Left colon (tissue), 2 donors: ENCODE results near the gene TRIM39. TPM values are rescaled to one million over a fixed set of nuclear protein-coding genes. Genes with fewer than 3 reads are reported as not detected.
"Not testable (repeated sequence)": the region's sequence is repeated elsewhere in the genome, so short reads cannot be mapped to it uniquely, and the experiment has no call there.

Experiments used
- ATAC-seq: fragments of 200-7000 bp; cut with Tn5 transposase; one replicate; pipeline ENCODE4 v1.9.1; 2020; ENCODE audit warnings: mild to moderate bottlenecking, moderate library complexity
- DNase-seq, 2 donors: peaks; one replicate each; pipeline ENCODE4 v3.0.0-alpha.2; 2020
- intact Hi-C, 2 donors: fragments of 100-400 bp; cut with DNase I in 1 of 2; cut with micrococcal nuclease in 1 of 2; formaldehyde crosslinking; loops; one replicate each; pipeline versions ENCODE4 v1.11.2 to v1.14.0; 2022; cut with DNase I, micrococcal nuclease
- total RNA-seq, 2 donors: library from RNA; stranded (reverse); fragmentation: NEBNext Ultra II Directional; extraction: Animal tissue kit (Norgen Biotek cat#: 25700); gene quantifications; one replicate each; pipeline ENCODE4 v1.2.1, GENCODE V29; 2021
- donor health status: DM: no; HTN: no; CAD: no.
- donor health status: DM: yes; HTN: yes; CAD: no.

TRIM39 gene
- total RNA-seq, 2 donors from 2014 or later, result 7.8 to 9.2 TPM

- DNase-seq (no peak), ATAC-seq (no peak)
- intact Hi-C loops, result loop anchor here in 1 of 2 donors (2.0 kb wide), 1 partner anchor 42 kb away; no protein-coding TSS in a partner anchor
These were observed 29.8 kb downstream of the TRIM39 start for GRCh38 chr6:30356536-30356935.

- ATAC-seq (peak; percentile 70), DNase-seq (peak; percentile 41 to 57)
- intact Hi-C loops, result loop anchor here in 1 of 2 donors (2.0 kb wide), 1 partner anchor 41 kb away; no protein-coding TSS in a partner anchor
These were observed 31.2 kb downstream of the TRIM39 start for GRCh38 chr6:30357678-30358540.

DNA sequence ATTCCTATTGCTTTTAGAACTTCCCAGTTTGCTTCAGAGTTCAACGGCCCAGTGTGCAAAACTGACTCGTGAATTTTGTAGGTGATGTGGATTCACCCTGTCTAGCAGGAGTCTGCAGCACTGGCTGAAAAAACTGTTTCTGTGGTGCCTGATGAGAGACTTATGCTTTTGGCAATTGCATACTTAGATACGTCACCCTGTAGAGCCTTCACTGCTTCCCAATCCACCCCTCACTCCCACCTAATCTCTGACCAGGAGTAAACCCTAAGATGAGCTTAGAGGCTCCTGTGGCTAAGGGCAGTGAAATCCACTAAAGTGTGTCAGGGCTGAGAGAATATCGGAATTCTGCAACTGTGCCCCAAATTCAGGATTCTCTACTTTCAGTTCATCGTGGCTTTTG is 32.5 kb downstream of the TRIM39 start:
- DNase-seq (no peak), ATAC-seq (no peak)
- intact Hi-C loops, result no loop called here

DNA sequence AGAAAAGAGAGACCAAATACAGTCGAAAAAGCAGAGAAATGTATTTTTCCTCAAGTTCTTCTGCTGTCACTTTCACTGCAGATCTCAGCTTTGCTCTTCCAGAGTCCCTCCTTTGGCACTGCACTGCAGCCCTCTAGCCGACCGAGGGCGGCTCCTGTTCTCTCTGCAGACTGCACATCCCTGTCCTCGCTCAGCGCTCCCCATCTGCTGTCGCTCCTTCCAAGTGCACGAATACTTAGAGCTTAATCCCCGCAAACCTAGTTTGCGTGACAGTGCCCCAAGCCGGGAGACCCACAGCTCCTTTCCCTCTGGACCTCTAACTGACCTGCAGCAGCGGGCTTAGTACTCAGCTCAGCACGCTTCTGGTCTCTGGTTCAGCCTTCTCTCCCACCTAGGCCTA is 33.4 kb downstream of the TRIM39 start:
- no peak for ATAC-seq
- DNase-seq, result no peak
- intact Hi-C loops, result no loop called here

DNA sequence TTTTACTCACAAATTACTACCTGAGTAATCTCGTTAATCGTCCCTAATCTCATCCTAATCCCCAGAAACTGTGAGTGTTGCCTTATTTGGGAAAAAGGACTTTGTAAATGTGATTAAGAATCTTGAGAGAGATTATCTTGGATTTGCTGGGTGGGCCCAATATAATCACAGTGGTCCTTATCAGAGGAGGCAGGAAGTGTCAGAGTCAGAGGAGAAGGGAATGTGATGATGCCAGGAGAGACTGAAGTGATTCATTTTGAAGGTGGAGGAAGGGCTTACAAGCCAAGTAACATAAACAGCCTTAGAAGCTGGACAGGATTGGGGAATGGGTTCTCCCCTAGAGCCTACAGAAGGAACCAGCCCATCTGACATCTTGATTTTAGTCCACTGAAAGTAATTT is 34.9 kb downstream of the TRIM39 start:
- DNase-seq, result no peak
- intact Hi-C loops, result no loop called here
- no peak for ATAC-seq

GRCh38 chr6:30363459-30363858 is 36.7 kb downstream of the TRIM39 start:
- DNase-seq, result no peak
- no peak for ATAC-seq
- intact Hi-C loops, result no loop called here

- ATAC-seq (peak; percentile 52), DNase-seq (no peak)
- intact Hi-C loops, result no loop called here
These were observed 37.9 kb downstream of the TRIM39 start for GRCh38 chr6:30364591-30364990.

DNA sequence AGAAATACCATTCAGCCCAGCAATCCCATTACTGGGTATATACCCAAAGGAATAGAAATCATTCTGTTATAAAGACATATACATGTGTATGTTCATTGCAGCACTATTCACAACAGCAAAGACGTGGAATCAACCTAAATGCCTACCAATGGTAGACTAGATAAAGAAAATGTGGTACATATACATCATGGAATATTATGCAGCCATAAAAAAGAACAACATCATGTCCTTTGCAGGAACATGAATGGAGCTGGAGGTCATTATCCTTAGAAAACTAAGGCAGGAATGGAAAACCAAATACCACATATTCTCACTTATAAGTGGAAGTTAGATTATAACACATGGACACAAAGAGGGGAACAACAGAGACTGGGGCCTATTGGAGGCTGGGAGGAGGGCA is 42.6 kb downstream of the TRIM39 start:
- DNase-seq, intact Hi-C loops, ATAC-seq: not testable (repeated sequence)

GRCh38 chr6:30378290-30378937 is 51.7 kb downstream of the TRIM39 start:
- intact Hi-C loops, result no loop called here
- no peak for DNase-seq
- ATAC-seq, result no peak

DNA sequence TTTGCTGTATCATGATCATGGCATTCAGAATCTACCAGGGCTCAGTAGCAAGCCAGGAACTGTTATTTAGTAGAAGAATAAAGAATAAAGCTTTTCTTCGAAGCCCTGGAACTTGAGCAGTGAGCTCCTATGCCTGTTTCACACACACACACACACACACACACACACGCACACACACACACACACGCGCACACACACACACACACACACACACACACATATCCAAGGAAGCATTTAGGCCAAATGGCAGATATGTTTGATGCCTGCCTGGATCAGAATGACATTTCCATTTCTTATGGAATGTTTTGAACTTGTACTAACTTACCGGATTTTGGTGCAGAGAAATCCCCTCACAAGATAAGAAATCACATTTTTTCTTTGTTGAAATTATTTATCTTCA is 53.7 kb downstream of the TRIM39 start:
- DNase-seq (no peak), ATAC-seq (no peak)
- intact Hi-C loops, result no loop called here

DNA sequence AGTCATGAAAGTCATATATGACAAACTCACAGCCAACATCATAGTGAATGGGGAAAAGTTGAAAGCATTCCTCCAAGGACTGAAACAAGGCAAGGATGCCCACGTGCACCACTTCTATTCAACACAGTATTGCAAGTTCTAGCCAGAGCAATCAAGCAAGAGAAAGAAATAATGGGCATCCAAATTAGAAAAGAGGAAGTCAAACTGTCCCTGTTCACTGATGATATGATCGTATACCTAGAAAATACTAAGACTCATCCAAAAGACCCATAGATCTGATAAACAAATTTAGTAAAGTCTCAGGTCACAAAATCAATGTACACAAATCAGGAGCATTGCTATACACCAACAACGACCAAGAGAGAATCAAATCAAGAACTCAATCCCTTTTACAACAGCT is 59.4 kb downstream of the TRIM39 start:
- DNase-seq (no peak), ATAC-seq (no peak)
- intact Hi-C loops, result no loop called here

DNA sequence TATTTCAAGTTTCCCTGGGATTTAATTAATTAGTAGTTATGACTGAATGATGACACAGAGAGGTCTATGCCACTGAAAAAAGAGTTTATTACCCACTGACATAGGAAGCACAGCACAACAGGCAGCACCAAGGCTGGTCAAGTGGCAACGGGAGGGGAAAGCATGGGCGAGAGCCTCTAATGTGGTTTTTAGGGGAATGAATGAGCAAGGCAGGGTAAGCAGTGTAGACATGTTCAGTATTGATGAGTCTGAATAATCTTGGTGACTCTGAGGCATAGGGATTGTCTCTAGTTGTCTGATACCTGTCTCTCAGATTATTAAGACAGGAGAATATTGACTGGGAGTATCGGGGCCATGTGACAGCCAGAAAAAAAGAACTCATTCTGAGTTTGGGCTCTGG is 64.5 kb downstream of the TRIM39 start:
- intact Hi-C loops, result no loop called here
- ATAC-seq (no peak), DNase-seq (no peak)

Other genes starting within 250 kb of the TRIM39 start
- 100 to 1,000 TPM in 1 of 2 donors, 10 to 100 TPM in 1; 80.0 to 278 TPM for gene TRIM31, start 213.8 kb upstream of the TRIM39 start, total RNA-seq
- 10 to 100 TPM; 13.2 to 30.7 TPM for gene TRIM40, start 190.8 kb upstream of the TRIM39 start, total RNA-seq
- gene TRIM10, start 165.7 kb upstream of the TRIM39 start, total RNA-seq, result 1 to 10 TPM; 5.6 to 6.3 TPM
- gene TRIM15, start 163.4 kb upstream of the TRIM39 start, total RNA-seq, result 10 to 100 TPM; 58.8 to 62.5 TPM
- 10 to 100 TPM; 47.1 to 48.7 TPM for gene TRIM26, start 113.5 kb upstream of the TRIM39 start, total RNA-seq
- gene RPP21, start 18.2 kb downstream of the TRIM39 start, total RNA-seq, result 10 to 100 TPM; 40.1 to 44.7 TPM
- gene HLA-E, start 162.6 kb downstream of the TRIM39 start, total RNA-seq, result 100 to 1,000 TPM; 332 to 370 TPM
- gene GNL1, start 229.6 kb downstream of the TRIM39 start, total RNA-seq, result 10 to 100 TPM; 42.6 to 43.8 TPM
- gene PRR3, start 230.4 kb downstream of the TRIM39 start, total RNA-seq, result 1 to 10 TPM; 4.2 to 4.7 TPM
- gene ABCF1, start 244.5 kb downstream of the TRIM39 start, total RNA-seq, result 10 to 100 TPM; 41.7 to 52.0 TPM